C4-2B (cell line): ENCODE results near the gene HACL1.

Experiments used
- H3K27ac ChIP-seq: fragments of 450-650 bp; 2 replicates; pipeline ENCODE4 v1.5.1; 2017
- ZFX ChIP-seq: fragments of 450-650 bp; IDR thresholded peaks from 2 replicates; pipeline ENCODE4 v1.6.1; 2017
- TF ChIP-seq, protein P1 (sequence below): fragments of 450-650 bp; conservative IDR thresholded peaks from 2 replicates; pipeline ENCODE4 v1.5.1; 2017; ENCODE audit warnings: mild to moderate bottlenecking

Gene HACL1

GRCh38 chr3:15601399-15602145 is at the start of gene HACL1, which contains the start of gene BTD:
Gene HACL1, minus strand, starts transcription at chr3:15601569. Its CDS starts 106 bp downstream, at chr3:15601463.
Gene BTD, plus strand, starts transcription at chr3:15601745. Its CDS starts 33,695 bp downstream, at chr3:15635440.
- peak within 1 kb of the TSS; percentile 77 for H3K27ac ChIP-seq
- TF ChIP-seq, protein P1, sequence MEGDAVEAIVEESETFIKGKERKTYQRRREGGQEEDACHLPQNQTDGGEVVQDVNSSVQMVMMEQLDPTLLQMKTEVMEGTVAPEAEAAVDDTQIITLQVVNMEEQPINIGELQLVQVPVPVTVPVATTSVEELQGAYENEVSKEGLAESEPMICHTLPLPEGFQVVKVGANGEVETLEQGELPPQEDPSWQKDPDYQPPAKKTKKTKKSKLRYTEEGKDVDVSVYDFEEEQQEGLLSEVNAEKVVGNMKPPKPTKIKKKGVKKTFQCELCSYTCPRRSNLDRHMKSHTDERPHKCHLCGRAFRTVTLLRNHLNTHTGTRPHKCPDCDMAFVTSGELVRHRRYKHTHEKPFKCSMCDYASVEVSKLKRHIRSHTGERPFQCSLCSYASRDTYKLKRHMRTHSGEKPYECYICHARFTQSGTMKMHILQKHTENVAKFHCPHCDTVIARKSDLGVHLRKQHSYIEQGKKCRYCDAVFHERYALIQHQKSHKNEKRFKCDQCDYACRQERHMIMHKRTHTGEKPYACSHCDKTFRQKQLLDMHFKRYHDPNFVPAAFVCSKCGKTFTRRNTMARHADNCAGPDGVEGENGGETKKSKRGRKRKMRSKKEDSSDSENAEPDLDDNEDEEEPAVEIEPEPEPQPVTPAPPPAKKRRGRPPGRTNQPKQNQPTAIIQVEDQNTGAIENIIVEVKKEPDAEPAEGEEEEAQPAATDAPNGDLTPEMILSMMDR = no peak; the same call in 1 of the 2 replicates
- TF ChIP-seq ZFX = no peak

DNA sequence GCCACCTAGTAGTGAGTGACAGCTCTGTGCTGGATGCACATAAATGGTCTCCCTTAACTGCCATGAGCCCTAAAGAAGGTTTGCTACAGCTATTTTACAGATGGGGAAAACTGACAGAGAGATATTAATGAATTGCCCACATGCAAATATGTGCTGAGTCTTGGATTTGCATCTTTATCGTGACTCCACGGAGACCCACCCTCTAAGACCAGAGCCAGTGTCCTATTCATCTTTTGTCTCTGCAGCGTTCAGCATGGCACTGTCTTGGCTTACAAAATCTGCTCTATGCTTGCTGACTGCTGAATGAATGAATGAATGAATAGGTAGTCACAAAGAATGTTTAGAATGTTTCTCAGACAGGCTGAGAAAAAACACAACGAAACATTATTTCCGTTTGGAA is 48.5 kb upstream of the HACL1 start:
- TF ChIP-seq ZFX = no peak
- TF ChIP-seq, protein P1 = no peak
- H3K27ac ChIP-seq = no peak overlapping the region

DNA sequence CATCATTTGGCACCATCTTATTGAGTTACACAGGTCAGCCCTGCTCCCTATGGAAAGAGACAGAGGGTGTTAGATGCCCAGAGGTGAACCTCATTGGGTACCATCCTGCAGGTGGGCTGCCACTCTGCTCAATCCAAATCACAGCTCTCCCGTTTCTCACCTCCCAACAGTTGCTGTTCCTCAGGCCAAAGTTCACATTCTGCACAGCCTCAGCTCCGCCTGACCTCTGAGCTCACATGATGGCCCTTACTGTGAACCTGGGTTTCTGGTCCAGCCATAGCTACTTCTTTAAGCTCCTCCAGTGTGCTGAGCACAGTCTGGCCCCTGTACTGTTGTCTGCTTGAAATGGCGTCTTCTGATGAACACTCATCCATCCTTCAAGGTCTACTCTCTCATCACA is 48.0 kb upstream of the HACL1 start:
- no peak overlapping the region for H3K27ac ChIP-seq
- TF ChIP-seq, protein P1 = no peak
- no peak for TF ChIP-seq ZFX

DNA sequence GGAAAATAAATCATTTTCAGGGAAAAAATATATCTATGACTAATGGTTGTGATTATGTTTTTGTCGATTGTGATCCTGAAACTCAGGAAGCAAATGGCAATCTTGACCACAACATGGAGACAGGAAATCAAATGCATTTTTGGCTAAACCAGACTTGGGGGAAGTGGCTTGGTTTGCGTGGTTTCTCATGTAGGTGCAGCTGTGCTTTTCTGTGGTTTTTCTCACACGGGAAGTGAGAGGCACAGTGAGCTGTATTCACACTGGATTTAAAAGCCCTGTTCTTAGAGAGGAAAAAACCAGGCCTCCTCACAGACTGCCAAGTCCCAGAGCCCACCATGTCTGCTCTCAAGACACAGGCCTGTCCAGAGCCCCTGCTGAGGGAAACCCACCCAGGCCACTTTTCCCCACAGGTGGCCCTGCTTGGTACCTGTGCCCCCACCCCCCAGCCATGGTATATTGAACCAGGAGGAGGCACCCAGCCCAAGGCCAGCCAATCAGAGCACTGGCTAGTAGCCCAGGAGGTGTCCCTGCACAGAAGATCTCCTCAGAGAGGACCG is 46.3 kb upstream of the HACL1 start:
- TF ChIP-seq ZFX = no peak
- TF ChIP-seq, protein P1 = no peak
- no peak overlapping the region for H3K27ac ChIP-seq

- TF ChIP-seq ZFX = no peak
- TF ChIP-seq, protein P1 = no peak
- no peak overlapping the region for H3K27ac ChIP-seq
These were observed 45.6 kb upstream of the HACL1 start for GRCh38 chr3:15646851-15647511.

DNA sequence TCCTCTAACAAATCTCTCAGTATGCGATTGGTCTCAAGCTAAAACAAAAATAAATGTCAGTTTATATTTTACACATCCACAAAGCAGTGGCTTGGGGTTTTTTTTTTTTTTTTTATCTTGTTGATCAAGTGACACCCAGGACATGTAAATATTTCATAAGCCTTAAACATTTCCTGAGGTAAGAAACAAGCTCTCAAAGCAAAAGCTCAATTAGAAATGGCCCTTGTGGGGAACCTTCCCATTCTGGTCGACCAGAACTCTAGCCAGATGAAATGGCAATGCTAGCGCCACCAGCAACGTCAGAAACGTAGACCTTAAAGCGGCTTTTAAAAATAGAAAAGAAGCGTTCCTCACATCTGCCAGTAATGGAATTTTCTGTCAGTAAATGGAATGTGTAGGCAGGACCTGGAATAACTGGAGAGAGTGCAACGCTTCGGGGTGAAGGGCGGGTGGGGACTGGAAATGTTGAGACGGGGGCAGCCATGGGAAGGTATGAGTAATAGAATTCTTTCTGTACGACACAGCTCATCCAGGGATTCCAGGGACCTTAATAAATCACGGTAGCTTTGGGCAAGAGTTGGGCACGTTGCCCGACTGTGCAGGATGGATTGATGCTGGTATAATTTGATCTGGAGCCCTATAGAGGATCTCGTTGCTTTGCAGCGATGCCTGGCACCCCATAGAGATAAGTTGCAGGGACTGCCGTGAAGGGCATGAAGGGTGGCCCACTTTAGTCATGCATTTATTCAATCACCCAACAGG is 44.6 kb upstream of the HACL1 start:
- no peak overlapping the region for H3K27ac ChIP-seq
- TF ChIP-seq ZFX = no peak
- TF ChIP-seq, protein P1 = no peak
